NCI-H345 (cell line): ENCODE data around the gene MEN1.
"Not testable (repeated sequence)": the region's sequence is repeated elsewhere in the genome, so short reads cannot be mapped to it uniquely, and the experiment has no call there.

Experiments used
- DNase-seq: peaks from one replicate; lab custom pipeline; 2025; lab: John Stamatoyannopoulos, UW

Gene MEN1

GRCh38 chr11:64845776-64846129, 35.4 kb upstream of the MEN1 start:
- DNase-seq = not testable (repeated sequence)

- no peak for DNase-seq
Measured at GRCh38 chr11:64845129-64845775, 34.9 kb upstream of the MEN1 start.

DNA sequence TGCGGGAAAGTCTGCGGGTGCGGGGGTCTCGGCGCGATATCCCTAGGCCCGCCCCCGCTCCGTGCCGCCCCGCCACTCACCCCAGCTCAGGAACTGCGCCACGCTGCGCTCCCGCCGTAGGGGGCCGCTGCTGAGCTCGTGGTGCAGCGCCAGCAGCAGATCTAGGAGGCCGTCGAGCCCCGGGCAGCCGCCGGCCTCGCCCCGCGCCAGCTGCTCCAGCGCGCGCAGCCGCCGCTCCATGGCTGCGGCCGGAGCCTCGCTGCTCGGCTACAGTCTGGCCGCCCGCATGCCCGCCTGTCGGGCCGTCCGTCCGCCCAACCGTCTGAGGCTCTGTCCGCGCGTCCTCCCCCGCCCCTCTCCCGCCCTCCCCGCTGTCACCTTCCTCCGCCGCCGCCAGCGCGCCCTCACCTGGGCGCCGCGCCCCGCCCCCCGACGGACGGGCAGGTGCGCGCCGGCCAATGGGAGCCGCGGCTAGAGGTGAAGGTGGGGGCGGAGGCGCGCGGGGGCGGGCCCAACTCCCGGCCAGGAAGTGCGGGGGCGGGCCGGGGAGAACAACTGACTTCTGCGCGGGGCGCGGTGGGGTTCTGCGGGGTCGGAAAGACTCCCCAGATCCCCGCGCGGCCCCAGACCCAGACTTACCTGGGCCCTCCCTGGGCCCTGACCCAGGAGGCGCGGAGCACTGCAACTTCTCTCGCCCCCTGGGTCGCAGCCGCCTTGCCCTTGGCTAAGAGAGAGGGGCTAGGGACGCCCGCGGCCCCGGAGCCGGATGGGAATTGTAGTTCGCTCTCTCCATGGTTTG, 34.2 kb upstream of the MEN1 start, which contains the start of gene CDC42BPG:
TSS of gene CDC42BPG (minus strand) at position 324 of the 799 bp plus-strand sequence. CDS start at position 240, 84 bp downstream.
- peak; percentile 95 for DNase-seq

GRCh38 chr11:64843686-64844329, 33.5 kb upstream of the MEN1 start:
- peak; percentile 44 for DNase-seq

DNA sequence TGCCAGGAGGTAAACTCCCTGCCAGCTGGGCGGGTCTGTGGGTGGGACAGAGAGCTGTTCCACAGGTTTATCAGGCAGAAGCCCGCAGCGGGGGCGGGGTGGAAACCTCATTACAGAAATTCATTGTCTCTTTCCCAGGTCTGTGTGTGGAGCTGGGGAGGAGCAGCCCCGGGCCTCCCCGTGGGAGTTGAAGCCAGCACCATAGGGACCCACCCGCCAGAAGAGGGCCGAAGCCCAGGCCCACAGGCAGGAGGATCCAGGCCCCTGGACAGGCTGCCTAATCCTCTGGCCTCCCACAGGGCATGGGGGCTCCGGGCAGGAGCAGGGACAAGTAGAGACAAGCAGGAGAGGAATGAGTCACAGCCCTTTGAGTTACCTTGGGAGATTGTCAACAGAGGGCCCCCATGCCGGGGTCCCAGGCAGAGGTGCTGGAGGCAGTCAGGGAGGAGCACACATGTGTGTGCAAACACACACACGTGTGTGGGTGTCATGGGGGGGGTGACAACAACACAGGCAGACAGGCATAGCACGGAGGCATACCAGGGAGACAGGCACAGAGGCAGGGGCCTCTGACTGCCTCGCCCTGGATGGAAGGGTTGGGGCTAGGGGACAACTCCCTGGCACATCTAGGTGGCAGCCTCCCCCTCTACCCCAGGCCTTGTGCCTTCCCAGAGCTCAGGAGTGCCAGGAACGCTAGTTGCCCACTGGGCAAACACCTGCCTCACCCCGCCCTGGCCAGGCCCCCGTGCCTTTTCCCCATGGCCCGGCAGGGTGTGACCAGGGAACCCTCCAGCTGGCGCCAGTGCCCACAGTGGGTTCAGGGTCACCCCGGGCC, 32.7 kb upstream of the MEN1 start:
- DNase-seq = peak; percentile 53

DNA sequence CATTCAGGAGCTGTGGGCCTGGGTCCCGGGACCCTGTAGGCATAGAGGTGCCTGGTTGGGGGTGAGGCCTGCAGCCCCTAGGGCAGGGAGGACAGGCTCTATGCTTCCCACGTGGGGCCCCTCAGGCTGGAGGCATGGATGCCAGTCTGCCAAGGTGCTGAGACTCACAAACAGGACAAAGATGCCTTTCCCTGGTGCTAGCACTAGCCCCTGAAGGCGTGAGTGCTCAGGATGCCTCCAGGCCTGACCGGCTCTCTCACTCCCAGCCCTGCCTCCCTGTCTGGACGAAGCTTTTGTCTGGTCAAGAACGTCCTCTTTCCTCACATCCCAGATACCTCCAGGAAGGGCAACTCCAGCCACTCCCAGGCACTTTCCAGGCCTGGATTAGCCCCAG, 32.0 kb upstream of the MEN1 start:
- DNase-seq = no peak

GRCh38 chr11:64841592-64842365, 31.4 kb upstream of the MEN1 start:
- no peak for DNase-seq

DNA sequence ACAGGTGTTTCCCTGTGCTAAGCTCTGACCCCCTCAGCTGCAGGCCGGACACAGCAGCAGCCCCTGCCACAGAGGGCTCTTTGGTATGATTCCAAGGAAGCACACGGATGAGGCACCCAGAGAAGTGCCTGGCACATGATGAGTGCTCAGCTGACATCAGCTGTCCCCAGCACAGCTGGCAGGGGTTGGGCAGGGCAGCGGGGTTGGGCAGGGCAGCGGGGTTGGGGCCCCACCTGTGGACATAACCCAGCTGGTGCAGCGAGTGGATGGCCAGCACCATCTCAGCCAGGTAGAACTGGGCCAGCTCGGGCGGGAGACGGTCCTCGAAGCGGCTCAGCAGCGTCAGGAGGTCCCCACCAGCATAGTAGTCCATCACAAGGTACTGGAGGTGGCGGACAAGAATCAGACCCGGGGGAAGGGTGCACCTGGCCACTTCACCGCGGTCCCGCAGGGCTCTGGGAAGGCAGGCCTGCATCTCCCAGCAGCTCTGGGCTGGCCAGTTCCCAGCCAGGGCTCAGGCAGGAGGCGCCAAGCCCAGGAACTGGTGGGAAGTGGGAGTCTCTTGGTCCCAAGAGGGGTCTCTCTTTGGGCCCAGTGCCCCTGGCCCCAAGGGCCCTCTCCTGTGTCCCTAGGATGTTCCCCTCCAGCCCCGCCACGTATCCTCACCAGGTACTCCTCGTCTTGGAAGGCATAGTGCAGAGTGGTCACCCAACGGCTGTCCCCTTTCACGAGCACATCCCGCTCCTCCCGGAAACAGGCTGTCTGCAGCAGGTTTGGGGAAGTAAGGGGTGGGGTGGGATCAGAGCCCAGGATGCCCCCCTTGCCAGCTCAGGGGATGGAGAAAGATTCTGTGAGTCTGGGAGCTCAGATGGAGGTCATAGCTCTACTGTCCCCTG, 29.8 kb upstream of the MEN1 start:
- no peak for DNase-seq

DNA sequence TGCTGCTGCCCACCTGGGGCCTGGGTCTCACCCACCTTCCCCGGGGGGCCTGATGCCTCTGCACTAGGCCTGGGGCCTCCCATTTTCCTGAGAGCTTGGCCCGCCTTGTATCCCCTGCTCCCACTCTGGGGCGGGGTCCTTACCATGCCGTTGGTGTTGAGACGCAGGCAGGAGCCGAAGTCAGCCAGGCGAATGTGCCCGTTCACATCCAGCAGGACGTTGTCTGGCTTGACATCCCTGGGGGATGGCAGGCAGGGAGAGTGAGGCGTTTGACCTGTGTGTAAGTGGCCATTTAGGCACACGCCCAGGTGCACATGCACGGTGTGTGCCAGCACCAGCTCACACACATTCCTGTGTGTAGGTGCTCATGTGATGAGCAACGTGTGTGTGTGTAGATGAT, 29.0 kb upstream of the MEN1 start:
- DNase-seq = no peak

GRCh38 chr11:64838600-64839334, 28.4 kb upstream of the MEN1 start:
- no peak for DNase-seq

- DNase-seq = no peak
Measured at GRCh38 chr11:64837887-64838351, 27.6 kb upstream of the MEN1 start.

DNA sequence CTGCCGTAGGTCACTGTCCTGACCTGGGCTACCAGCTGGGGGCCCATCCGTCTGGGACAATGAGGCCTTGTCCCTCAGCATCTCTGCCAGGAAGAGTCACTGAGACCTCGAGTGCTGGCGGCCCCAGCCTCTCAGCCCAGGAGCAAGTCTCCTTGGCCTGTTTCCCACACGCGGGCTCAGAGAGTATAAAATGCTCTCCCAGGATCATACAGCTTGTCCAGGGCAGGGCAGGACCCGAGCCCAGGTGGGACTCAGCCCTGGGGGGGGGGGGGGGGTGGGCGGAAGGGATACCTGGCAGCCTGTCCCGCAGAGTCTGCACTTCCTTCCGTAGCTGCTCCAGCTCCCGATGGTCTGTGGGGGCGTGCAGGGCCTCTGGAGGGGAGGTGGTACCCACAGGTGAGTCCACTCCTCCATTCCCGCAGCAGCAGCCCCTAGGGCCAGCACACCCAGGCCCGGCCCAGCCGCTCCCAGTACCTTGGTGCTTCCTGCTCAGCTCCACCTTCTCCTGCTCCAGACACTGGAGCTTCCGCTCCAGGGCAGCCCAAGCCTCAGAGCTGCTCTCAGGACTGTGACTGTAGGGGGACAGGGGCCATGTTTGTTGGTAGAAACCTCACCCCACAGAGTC, 26.2 kb upstream of the MEN1 start:
- no peak for DNase-seq

DNA sequence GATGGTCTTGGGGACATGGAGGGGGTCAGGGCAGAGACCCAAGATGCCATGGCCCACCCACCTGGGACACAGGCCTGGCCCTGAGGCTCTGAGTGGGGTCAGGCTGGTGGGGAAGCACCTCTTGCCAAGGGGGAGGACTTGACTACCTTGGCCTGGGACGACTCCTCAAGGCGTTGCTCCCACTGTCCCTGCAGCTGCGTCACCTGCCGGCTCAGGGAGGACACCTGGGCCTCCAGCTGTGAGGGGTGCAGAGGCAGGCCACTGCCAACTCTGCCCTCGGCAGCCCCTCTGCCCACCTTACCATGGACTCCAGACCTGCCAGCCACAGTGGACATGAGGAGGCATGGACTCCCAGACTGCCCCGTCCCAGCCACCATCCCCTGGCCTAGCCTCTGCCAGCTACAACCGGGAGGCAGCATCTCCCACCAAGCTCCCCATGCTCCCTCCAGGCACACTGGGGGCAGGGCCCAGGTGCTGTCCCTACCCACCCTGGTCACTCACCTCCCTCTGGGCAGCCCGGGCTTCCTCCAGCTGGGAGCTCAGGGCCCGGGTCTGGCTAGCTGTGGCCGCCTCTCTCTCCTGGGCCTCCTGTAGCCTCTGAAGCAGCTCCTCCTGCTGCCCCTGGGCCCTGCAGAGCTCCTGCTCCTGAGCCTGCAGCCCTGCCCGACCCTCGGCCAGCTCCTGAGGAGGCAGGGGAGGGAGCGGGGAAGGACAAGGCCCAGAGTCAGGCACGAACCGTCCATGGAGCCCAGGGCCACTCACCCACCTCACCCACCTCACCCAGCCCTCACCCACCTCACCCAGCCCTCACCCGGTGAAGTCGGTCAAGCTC, 25.5 kb upstream of the MEN1 start:
- DNase-seq = no peak

GRCh38 chr11:64834723-64835615, 24.6 kb upstream of the MEN1 start:
- DNase-seq = no peak

- no peak for DNase-seq
Measured at GRCh38 chr11:64834031-64834722, 23.8 kb upstream of the MEN1 start.

- DNase-seq = no peak
Measured at GRCh38 chr11:64833509-64833908, 23.2 kb upstream of the MEN1 start.

DNA sequence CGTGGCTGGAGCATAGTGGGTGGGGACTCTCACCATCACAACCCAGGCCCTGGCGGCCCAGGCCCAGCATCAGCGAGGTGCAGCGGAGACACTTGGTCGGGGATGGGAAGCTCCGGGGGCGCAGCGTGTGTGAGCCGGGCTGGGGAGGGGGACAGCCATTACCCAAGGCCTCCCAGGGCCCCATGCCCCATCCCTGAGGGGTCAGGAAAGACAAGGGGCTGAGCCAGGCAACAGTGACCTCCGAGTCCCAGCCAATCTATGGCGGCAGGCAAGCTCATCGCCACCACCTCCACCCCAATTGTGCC, 22.8 kb upstream of the MEN1 start:
- DNase-seq = no peak
